Cortex of kidney (tissue), 1 donor: Measurements from ENCODE around the gene KLHL3.

Experiments used
- DNase-seq: peaks from one replicate; lab custom pipeline; 2025; lab: John Stamatoyannopoulos, UW

KLHL3 gene

DNA sequence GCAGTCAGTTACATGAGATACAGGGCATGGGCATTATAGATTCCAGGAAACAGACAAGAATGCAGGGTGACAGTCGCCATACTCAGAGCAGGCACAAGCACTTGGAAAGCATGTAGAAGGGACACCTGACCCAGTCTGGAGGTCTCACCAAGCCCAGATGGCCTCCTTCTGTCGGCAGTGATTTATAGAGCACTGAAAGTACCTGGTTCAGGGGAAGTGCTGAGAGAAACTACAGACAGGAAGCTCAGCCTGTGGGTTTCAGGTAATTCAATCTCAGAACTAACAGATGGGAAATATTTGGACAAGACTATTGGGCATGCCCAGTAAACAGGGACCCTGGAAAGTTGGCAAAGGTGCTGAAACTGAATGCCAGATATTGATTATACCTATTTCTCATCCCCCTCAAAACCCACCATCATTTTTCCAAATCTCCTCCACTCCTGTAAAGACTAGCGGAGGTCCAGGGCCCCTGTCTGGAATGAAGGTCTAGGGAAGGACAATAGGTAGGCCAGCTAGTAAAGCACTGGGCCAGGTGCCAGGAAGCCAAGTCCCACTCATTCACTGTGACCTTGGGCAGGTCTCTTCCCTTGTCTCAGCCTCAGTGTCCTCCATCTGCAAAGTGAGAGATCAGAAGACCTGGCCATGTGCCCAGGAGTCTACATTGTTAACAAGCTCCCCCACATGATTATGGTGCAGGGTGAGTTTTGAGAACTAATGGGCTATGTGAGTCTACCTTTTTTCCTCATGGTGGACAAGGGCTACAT, 26.9 kb downstream of the KLHL3 start:
- DNase-seq = no peak

DNA sequence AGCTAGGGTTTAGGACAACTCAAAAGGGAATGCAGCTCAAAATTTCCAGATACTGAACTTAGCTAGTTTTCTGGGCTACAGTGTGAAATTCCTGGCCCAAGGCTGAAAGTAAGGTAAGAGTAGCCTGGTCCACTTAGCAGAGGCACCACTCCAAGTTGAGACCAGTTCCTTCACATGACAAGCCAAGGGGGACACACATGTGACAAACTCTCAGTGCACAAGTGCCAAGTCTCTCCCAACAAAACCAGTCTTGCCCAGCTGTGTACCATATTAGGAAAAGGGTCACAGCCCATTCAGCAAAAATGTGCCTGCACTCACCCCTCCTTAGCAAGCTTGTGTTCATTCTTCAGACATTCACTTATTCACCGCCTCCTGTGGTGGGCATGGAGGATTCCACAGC, 27.8 kb downstream of the KLHL3 start:
- DNase-seq = no peak

- no peak for DNase-seq
Observed at GRCh38 chr5:137706841-137707240, 29.0 kb downstream of the KLHL3 start.

DNA sequence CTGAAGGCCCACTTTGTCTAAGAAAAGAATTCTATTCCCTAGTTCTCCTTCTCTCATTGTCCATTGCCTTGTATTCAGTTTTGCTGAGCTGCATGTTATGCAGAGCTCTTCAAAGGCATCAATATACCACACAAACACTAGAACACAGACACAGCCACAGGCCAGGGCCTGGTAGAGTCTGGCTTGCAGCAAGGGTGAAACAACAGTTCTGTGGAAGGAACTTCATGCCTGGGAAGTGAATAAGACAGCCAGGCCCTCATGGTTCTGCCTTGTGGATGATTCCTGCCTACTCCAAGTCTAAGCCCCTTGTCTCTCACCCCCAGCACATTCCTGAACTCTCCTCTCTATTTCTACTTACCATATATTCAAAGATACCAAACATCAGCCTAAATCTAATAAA, 30.8 kb downstream of the KLHL3 start:
- DNase-seq = no peak

GRCh38 chr5:137703565-137703964, 32.3 kb downstream of the KLHL3 start:
- no peak for DNase-seq

DNA sequence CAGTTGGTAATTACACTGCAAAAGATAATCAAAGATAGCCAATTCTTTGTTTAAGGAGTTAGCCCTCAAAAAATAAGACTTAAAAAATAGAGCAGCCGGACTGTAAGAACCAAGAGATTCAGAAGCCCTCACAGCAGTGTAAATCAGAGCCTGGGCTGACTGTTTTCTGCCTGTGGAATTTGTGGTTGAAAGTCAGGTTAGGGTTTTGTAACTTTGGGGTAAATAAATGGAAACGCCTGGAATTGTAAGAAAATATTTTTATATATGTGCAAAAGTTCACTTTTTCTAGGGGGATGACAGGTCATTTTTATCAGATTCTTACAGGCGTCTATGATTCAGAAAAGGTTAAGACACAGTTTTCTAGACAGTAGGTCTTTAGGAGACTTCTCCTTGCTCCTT, 35.6 kb downstream of the KLHL3 start:
- no peak for DNase-seq

DNA sequence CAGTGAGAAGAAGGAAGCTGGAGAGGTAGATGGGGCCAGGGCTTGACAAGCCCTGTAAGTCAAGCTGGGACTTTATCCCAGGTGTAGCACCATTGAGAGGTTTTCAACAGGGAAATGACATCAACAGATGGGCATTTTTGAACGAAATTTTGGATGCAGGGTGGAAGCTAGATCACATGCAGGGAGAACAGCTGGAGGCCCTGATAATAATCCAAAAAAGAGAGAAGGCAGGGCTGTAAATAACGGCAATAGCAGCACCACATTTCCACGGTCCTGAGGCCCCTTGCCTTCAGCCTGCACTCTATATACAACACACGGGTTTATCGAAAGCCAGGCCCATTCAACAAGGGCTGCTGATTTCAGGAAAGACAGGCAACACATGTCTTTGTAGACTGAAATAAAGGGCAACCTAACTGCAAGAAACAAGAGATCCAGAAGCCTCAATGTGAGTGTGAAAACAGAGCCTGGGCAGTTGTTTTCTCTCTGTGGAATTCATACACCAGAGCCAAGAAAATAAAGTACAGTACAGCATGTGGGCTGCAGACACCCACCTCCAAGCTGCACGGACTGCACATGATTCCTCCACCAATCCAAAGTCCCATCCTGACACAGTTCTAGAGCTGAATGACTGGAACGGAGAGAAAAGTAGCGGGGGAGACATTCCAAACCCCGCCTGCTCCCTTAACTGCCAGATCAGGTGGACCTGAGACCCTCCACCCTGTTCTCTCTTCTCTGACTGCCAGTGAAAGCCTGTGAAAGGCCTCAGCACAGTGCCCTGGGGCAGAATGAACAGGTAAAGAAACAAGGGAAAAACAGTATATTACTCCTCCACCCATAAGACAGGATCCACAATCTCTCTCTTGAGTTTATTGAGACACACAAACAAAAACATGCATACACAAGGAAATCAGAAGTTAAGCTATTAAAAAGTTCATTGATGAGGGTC, 36.3 kb downstream of the KLHL3 start:
- no peak for DNase-seq

- no peak for DNase-seq
Observed at GRCh38 chr5:137696481-137696880, 39.4 kb downstream of the KLHL3 start.

- DNase-seq = no peak
Observed at GRCh38 chr5:137695651-137696428, 40.0 kb downstream of the KLHL3 start.

GRCh38 chr5:137693951-137694721, 41.8 kb downstream of the KLHL3 start:
- no peak for DNase-seq

DNA sequence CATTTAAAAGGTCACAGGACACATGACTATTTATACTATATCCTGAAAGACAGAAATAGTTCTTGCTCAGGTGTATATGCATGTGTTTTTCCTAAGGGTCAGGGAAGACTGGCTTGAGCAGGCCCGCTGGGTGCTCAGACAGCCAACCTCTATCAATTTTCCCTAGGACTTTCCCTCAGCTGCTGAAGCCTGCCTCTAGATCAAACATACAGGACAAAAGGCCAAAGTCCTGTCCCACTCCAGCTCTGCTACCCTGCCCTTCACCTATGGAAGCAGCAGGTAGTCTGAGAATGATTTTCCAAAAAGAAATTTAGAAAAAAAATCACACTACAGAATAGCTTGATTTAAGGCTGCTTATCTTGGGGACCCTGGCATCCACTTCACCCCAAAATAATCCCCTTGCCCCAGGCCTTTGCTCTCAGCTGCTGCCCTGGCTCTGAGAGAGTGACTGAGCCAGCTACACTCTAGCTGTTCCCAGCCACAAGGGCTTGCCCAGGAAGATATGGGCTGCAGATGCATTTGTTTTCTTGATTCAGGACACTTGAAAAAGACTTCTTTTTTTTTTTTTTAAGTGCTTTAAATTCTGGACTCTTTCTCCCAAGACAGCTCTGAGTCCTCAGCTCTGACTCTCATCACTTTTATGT, 42.5 kb downstream of the KLHL3 start:
- no peak for DNase-seq

- no peak for DNase-seq
Observed at GRCh38 chr5:137689306-137689705, 46.6 kb downstream of the KLHL3 start.

GRCh38 chr5:137688210-137688840, 47.6 kb downstream of the KLHL3 start:
- DNase-seq = no peak

DNA sequence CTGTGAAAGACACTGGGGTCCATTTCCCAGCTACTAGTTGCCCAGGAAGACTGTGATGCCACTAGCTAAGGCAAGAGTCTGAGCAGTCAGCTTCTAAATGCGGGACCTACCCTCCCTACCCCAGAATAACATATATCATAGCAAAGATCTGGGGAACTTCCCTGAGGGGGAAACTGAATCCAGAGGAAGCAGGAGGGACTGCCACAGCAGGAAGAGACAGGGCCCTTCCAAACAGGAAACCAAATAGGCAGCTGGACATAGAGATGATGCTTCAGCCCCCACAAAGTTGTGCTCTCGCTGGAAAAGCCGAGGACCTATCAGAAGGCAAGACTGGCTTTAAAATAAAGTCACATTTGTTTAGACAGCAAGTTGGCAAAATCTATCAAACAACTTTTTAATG, 51.1 kb downstream of the KLHL3 start:
- DNase-seq = no peak

- DNase-seq = no peak
Observed at GRCh38 chr5:137681191-137681590, 54.7 kb downstream of the KLHL3 start.

DNA sequence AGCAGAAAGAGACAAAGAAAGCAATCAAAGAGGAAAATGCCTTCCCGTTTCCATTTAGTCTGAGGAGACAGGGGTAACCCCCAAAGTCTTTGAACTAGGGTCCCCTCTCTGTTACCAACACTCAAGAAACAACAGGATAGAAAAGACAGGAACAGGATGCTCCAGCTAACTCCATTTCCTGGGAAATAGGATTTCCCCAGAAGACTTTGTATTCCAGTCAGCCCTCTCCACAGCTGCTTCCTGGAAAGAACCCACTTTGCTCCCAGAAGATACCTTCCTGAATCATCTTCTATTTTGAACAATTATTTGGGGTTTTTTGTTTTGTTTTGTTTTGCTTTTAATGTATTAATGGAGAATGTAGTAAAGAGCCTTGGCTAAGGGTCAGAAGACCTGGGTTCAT, 56.0 kb downstream of the KLHL3 start:
- DNase-seq = no peak

GRCh38 chr5:137679195-137679594, 56.7 kb downstream of the KLHL3 start:
- no peak for DNase-seq

DNA sequence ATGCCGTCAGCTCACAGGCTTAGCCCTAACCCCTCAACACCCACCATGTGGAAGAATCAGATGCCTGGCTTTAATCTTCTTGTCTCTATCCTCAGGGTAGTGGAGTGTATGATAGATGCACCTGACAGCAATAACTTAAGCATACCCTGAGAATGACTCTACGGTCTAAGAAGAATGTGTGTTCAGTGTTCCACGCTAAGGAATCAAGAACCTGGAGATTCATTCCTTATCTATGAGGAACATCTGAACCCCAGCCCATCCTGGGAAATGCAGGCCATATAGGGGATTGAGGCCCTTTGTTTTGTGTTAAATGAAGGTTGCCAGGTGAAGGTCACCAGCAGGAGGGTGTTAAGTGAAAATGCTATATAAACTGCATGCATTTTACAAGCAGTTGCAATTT, 63.0 kb downstream of the KLHL3 start:
- no peak for DNase-seq

- no peak for DNase-seq
Observed at GRCh38 chr5:137672001-137672400, 63.9 kb downstream of the KLHL3 start.

DNA sequence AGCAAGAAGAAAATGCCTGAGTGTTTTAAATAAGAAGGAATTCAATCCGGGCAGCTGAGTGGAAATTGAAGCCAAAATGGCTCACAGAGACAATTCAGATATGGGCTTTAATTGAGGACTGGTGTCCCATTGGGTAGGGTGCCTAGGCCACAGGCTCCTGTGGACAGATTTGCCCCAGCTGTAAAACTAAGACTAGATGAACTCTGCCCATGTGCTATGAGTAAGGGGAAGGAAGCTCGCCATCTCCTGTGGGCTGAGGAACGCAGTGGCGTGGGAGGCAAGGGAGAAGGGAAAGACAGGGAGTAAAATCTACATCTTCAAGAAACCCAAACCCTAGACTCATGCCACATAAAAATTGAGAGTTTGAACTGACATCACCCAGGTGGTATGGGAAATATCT, 66.1 kb downstream of the KLHL3 start:
- no peak for DNase-seq

- DNase-seq = no peak
Observed at GRCh38 chr5:137668637-137669036, 67.3 kb downstream of the KLHL3 start.
